Measurements from ENCODE around the gene CACNA2D4. TPM values are rescaled to one million over a fixed set of nuclear protein-coding genes. Genes with fewer than 3 reads are reported as not detected.

The CACNA2D4 gene
- total and polyA plus RNA-seq, 11 donors = 0.10 to 9.0 (median 1.2) TPM

DNA sequence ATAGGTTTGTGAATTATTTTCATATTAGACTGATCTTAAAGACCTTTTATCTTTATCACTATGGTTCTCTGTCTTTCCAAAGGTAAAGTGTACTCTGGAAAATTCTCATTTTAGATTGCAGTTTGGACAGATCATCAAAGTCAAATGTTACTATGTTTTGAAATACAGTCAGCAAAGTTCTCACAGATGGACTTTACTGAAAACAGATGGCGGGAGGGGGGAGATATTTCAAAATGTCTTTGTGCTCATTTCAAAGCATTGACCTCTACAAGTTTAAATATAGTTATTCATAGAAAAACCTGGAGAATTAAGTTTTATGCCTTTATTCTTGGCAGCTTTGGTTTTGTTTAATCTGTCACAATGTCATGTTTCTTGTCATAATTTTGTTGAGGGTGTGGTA, 149.8 kb downstream of the CACNA2D4 start:
- no peaks in the 10 kb centered on the region for H3K27me3 ChIP-seq
- WGBS, 4 donors = 91 to 100% (median 99%) methylated on average over 1 of the region's 1 CpG
- no peak overlapping the region for H3K4me3 ChIP-seq
- intact Hi-C loops (cut with DNase I) = loop anchor here in 2 of 10 donors (10.0 kb wide), 1 partner anchor 54 kb away; no protein-coding TSS in a partner anchor
- H3K4me1 ChIP-seq = peaks cover 0 to 11% (median 0%) of the 10 kb centered on the region in 12 donors
- H3K36me3 ChIP-seq = peaks cover 0 to 11% (median 7%) of the 10 kb centered on the region in 9 donors
- no peak overlapping the region for H3K27ac ChIP-seq
- H3K9me3 ChIP-seq = no peaks in the 10 kb centered on the region
- TF ChIP-seq POLR2A (IDR thresholded peaks at IDR 0.05) = no peak
- TF ChIP-seq CTCF (IDR thresholded peaks at IDR 0.05) = no peak
- ATAC-seq (no peak), DNase-seq (no peak)

- Histone ChIP-seq H3K4me3 (no peak overlapping the region), H3K27ac (no peak overlapping the region), H3K36me3 (peaks cover 0 to 2% (median 0%) of the 10 kb centered on the region in 9 donors), H3K4me1 (peaks cover 0 to 8% (median 0%) of the 10 kb centered on the region in 12 donors), H3K9me3 (no peaks in the 10 kb centered on the region), H3K27me3 (no peaks in the 10 kb centered on the region)
- WGBS, 4 donors = 95 to 100% (median 97%) methylated on average over 1 of the region's 1 CpG
- no peak for TF ChIP-seq CTCF (IDR thresholded peaks at IDR 0.05)
- no peak for TF ChIP-seq POLR2A (IDR thresholded peaks at IDR 0.05)
- intact Hi-C loops (cut with DNase I) = loop anchor here in 2 of 10 donors (10.0 kb wide), 1 partner anchor 53 kb away; no protein-coding TSS in a partner anchor
- ATAC-seq = no peak
- no peak for DNase-seq
These were observed 150.9 kb downstream of the CACNA2D4 start for GRCh38 chr12:1767407-1768090.

- ATAC-seq (no peak), DNase-seq (no peak)
- whole genome bisulfite sequencing, 4 donors = 87 to 96% (median 91%) methylated on average over 1 of the region's 1 CpG
- no peaks in the 10 kb centered on the region for H3K9me3 ChIP-seq
- no peaks in the 10 kb centered on the region for H3K27me3 ChIP-seq
- TF ChIP-seq CTCF (IDR thresholded peaks at IDR 0.05) (no peak), POLR2A (IDR thresholded peaks at IDR 0.05) (no peak)
- no peak overlapping the region for H3K27ac ChIP-seq
- peaks cover 0 to 8% (median 0%) of the 10 kb centered on the region in 12 donors for H3K4me1 ChIP-seq
- intact Hi-C loops (cut with DNase I) = loop anchor here in 2 of 10 donors (10.0 kb wide), 1 partner anchor 51 kb away; no protein-coding TSS in a partner anchor
- H3K4me3 ChIP-seq = no peak overlapping the region
- H3K36me3 ChIP-seq = peaks cover 0 to 2% (median 0%) of the 10 kb centered on the region in 9 donors
These were observed 152.3 kb downstream of the CACNA2D4 start for GRCh38 chr12:1766110-1766509.

- no peak for DNase-seq
- no peak overlapping the region for H3K27ac ChIP-seq
- H3K4me1 ChIP-seq = peaks cover 0 to 21% (median 0%) of the 10 kb centered on the region in 12 donors
- no peaks in the 10 kb centered on the region for H3K9me3 ChIP-seq
- no peak overlapping the region for H3K4me3 ChIP-seq
- H3K36me3 ChIP-seq = peaks cover 0 to 11% (median under 1%) of the 10 kb centered on the region in 9 donors
- intact Hi-C loops (cut with DNase I) = loop anchor here in 2 of 10 donors (10.0 kb wide), 1 partner anchor 48 kb away; no protein-coding TSS in a partner anchor
- ATAC-seq = no peak
- TF ChIP-seq POLR2A (IDR thresholded peaks at IDR 0.05) = no peak
- WGBS, 4 donors = 87 to 96% (median 90%) methylated on average over 2 of the region's 2 CpGs
- no peaks in the 10 kb centered on the region for H3K27me3 ChIP-seq
These were observed 155.3 kb downstream of the CACNA2D4 start for GRCh38 chr12:1763153-1763552.

All from heart left ventricle (tissue), 16 donors.